Stimulated activated CD8-positive, alpha-beta memory T cell treated with anti-CD3 and anti-CD28 coated beads, Interleukin-2, amount 100 ng/mL, for 1 hour (primary cell): ENCODE data around the gene OXSR1.
A peak's percentile ranks its signal among the peaks of the same experiment; 100 is the strongest.
"Not testable (repeated sequence)": the region's sequence is repeated elsewhere in the genome, so short reads cannot be mapped to it uniquely, and the experiment has no call there.

Experiments used
- DNase-seq, 2 donors: peaks; one replicate each; pipeline ENCODE4 v3.0.0-alpha.2; 2020; ENCODE audit warnings: low read depth in 2 of 2

OXSR1 gene

DNA sequence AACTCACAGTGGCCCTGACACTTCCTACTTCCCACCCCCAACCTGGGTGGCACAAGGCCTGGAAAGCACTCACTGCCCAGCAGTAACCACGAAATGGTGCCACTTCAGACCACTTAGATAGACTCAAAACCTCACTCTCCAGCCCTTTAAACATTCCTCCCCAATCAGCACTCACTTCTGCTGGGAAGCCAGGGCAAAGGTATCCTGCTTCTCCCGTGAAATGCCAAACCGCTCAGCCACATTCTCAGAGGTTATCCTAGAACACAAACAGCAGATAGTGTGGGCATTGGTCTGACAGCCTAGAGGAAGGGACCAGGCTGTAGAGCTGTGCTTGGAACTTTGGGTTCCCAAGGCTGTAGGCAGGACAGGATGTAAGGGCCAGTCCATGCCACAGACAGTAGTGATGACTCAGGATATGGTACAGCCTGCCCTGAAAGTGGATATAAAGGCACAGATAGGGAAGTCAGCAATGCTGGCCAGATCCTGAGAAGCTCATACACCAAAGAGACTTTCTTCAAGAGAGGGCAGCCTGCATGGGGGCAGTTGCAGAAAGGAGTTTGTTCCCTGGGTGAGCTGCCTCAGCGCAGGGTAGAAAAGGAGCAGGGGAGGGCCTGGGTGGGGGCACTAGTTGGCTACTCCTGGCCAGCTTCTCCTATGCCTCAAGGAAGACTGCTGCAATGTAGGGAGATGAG, 37.6 kb upstream of the OXSR1 start:
- no peak for DNase-seq

DNA sequence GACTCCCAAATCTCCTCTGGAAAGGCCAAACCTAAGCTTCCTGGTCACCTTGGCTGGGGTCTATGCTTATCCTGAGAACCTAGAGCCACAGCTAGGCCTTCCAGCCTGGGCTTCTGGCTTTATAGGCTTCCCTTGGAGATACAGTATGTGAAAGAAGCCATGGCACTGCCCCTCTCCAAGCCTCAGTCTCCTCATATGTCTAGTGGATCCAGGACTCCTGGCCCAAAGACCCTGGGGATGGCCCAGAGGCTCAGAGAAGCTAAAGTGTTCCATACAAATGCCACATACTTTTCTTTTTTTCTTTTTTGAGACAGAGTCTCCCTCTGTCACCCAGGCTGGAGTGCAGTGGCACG, 37.1 kb upstream of the OXSR1 start:
- no peak for DNase-seq

GRCh38 chr3:38129058-38129457, 36.3 kb upstream of the OXSR1 start:
- no peak for DNase-seq

DNA sequence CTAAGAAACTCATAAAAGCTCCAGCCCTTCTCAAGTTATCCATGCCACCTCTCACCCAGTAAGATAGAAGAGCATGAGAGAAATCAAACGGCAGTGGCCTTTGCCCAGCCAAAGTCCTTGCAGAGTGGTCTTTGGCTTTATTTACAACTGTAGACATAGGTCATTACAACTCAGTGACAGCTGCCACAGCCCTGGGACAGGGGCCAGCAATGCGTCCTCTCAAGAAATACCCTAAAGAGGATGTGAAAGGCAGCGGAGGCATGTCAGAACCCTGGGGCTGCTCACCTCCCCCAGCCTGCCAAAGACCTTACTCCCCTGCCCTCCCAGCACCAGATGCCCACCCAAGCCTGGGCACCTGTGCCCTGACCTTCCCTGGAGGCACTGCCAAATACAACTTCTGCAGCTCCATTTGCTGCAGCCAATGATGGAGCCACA, 34.7 kb upstream of the OXSR1 start:
- no peak for DNase-seq

DNA sequence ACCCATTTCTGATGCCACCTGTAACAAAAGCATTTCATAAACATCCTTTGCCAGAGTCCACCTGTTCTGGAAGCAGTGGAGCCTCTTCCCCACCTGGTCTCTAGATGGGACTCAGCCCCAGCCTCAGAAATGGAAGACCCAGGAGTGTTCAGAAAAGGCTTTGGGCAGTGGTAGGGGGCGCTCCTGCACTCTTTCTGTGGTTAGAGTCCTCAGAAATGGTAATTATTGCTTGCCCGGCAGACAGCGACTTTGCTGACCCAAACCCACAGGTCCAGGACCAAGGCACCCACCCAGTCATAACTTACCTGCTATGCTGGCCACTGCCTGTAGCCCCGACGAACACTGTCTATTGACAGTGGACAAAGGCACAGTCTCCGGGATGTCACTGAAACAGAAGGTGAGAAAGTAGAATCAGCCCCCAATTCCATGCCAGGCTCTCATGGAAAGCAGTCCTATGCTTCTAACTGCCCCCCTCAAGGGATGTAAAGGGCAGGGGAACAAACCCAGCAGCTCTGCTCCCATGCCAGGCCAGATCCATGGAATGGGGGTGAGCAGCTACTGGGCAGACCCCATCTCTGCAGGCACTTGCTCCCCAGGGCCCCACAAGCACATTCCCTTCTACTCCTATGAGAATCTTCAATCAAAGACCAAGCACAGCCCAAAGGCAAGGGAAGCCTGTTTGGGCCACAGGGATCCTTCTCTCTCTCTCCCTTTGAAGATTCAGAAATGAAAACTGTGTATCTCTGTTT, 33.5 kb upstream of the OXSR1 start:
- no peak for DNase-seq

DNA sequence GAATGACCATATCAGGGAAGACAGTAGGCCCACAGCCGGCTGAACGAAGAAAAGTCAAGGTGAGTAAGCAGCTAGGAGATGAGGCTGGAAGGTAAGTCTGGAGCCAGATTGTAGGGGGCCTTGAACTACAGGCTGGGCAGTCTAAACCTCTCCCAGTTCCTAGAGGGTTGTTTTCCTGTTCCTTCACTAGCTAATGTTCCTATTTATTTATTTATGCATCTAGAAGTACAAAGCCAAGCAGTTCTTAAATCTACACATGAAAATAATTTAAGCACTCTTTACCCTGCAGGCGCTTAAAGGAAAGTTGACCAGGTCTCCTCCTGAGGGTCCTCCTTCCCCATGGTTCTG, 32.2 kb upstream of the OXSR1 start:
- no peak for DNase-seq

DNA sequence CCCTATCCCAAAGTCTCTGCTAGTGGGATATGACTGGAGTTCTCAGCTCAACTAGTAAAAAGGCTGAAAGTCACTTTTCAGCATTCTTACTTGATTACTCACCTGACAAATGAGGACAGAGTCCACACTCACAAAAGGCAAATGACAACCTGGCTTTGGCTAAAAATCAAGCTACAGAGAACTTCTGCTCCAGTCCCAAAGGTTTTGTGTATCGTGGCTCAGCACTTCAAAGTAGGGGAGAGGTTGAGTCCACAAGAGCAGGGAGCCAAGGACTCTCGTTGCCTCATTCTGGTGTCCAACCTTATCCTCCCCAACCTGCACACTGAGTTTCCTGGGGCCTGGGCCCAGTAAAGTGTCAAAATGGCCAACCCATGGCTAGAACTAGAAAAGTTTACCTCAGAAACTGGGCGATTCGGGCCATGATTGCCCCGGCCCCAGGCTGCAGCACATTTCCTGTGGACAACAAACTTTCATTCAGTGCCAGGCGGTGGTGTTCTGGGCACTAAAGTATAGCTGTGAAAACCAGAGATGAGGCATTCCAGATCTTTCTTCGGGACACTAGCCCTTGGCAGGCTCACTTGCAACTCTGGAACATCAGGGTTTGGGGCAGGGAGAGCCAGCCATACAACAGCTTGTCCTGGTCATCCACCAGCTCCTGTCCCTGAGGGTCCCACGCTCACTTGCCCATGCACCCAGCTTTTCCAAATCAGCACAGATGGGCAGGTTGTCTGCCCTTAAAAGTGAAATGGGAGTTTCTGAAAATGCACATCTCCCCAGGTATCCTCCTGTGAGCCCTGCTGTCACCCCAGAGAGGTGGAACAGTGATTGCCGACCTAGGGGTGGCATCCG, 31.6 kb upstream of the OXSR1 start:
- no peak for DNase-seq

GRCh38 chr3:38134517-38135143, 30.7 kb upstream of the OXSR1 start:
- not testable (repeated sequence) for DNase-seq

- DNase-seq = not testable (repeated sequence)
These were observed 29.6 kb upstream of the OXSR1 start for GRCh38 chr3:38135621-38136277.

GRCh38 chr3:38136393-38136776, 29.0 kb upstream of the OXSR1 start:
- DNase-seq = no peak

- DNase-seq = peak; percentile 95
These were observed 28.3 kb upstream of the OXSR1 start, which contains the start of gene ACAA1 for GRCh38 chr3:38136777-38137614. ACAA1 (minus strand) TSS chr3:38137127; CDS start chr3:38137035, 92 bp downstream.

DNA sequence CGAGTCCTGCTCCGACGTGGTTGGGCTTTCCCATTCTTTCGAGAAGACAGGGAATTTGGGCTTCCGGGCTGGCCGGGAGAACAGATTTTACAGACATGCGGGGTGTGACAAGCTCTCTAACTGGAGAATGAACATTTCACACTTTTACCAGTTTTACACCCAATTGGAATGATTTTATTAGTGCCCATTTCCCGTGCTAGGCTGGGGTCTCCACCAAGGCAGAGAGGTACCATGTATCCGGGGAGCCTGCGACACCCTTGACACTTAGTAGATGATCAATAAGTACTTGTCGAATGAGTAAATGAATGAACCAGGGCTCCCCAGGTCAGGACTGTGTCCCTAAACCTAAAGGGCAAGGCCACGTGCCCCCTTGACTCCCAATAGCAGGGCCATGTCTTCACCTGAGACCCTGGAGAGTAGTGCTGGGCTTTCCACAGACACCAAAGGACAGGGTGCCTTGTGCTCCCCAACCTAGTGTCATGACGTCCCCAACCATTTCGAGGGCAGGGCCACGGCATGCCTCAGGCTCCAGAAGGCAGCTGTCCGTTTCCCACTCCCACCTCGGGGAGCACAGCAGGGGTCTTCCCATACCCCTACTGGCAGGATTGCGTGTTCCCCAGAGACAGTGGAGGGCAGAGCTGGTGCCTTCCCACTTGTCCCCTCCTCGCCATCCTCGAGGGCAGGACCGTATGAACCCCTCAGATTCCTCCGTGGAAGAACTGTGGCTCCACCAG, 27.6 kb upstream of the OXSR1 start:
- no peak for DNase-seq

GRCh38 chr3:38138349-38139190, 26.8 kb upstream of the OXSR1 start, which contains the start of gene MYD88:
MYD88 (plus strand) TSS chr3:38138661; CDS start chr3:38138701, 40 bp downstream.
- DNase-seq = peak; percentile 72 to 80

GRCh38 chr3:38139191-38139590, 26.1 kb upstream of the OXSR1 start:
- DNase-seq = no peak

GRCh38 chr3:38139652-38140051, 25.7 kb upstream of the OXSR1 start:
- DNase-seq = no peak

DNA sequence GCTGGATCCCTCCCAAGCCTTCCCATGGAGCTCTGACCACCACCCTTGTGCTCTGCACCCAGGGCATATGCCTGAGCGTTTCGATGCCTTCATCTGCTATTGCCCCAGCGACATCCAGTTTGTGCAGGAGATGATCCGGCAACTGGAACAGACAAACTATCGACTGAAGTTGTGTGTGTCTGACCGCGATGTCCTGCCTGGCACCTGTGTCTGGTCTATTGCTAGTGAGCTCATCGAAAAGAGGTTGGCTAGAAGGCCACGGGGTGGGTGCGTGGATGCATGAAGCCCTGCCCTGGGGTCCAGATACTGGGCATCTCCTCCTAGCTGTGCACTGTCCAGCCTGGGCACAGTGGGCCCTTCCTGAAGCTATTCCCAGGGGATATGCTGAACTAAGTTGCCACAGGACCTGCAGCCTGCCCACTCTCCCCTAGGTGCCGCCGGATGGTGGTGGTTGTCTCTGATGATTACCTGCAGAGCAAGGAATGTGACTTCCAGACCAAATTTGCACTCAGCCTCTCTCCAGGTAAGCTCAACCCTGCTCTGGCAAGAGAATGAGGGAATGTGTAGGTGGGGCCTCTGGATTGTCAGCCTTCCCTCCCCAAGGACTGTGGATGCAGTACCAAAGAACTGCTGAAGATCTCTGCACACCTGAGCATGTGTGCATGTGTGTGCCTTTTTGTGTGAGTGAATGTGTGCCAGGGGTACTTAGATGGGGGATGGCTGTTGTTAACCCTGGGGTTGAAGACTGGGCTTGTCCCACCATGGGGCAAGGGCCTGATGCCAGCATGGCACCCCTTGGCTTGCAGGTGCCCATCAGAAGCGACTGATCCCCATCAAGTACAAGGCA, 24.8 kb upstream of the OXSR1 start:
- DNase-seq = no peak

DNA sequence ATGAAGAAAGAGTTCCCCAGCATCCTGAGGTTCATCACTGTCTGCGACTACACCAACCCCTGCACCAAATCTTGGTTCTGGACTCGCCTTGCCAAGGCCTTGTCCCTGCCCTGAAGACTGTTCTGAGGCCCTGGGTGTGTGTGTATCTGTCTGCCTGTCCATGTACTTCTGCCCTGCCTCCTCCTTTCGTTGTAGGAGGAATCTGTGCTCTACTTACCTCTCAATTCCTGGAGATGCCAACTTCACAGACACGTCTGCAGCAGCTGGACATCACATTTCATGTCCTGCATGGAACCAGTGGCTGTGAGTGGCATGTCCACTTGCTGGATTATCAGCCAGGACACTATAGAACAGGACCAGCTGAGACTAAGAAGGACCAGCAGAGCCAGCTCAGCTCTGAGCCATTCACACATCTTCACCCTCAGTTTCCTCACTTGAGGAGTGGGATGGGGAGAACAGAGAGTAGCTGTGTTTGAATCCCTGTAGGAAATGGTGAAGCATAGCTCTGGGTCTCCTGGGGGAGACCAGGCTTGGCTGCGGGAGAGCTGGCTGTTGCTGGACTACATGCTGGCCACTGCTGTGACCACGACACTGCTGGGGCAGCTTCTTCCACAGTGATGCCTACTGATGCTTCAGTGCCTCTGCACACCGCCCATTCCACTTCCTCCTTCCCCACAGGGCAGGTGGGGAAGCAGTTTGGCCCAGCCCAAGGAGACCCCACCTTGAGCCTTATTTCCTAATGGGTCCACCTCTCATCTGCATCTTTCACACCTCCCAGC, 24.0 kb upstream of the OXSR1 start:
- no peak for DNase-seq
